SU-DHL-6 (cell line): ENCODE measurements around the gene PAWR.

Experiments
- CTCF ChIP-seq: fragments of 200-600 bp; sonication (generic); IDR thresholded peaks from one replicate; pipeline ENCODE4 v1.5.1; 2017; ENCODE audit warnings: antibody characterized with exemption, mild to moderate bottlenecking, low read length, moderate library complexity; ENCODE audit not compliant: insufficient read depth, poor library complexity, severe bottlenecking
- EZH2phosphoT487 ChIP-seq: fragments of 200-600 bp; sonication (generic), shearing (Covaris generic); conservative IDR thresholded peaks from 2 replicates; pipeline ENCODE4 v1.6.1; 2018; ENCODE audit warnings: mild to moderate bottlenecking, antibody characterized with exemption, low read length, moderate library complexity, mixed read lengths

GRCh38 chr12:79601908-79602307, 88.9 kb downstream of the PAWR start:
- TF ChIP-seq CTCF (no peak), EZH2phosphoT487 (no peak)
